ENCODE results near the gene MTMR10. TPM values are rescaled to one million over a fixed set of nuclear protein-coding genes. Genes with fewer than 3 reads are reported as not detected.

Gene MTMR10
- total RNA-seq, 4 donors from 2014 or later: 16.6 to 41.2 (median 28.0) TPM

- Histone ChIP-seq H3K4me3 (no peak overlapping the region), H3K9me3 (no peaks in the 10 kb centered on the region), H3K27me3 (no peaks in the 10 kb centered on the region), H3K4me1 (peaks cover 0 to 62% (median 0%) of the 10 kb centered on the region in 3 donors), H3K27ac (no peak overlapping the region), H3K36me3 (peaks cover 0 to 88% (median 0%) of the 10 kb centered on the region in 3 donors)
- no peak for TF ChIP-seq POLR2A (IDR thresholded peaks at IDR 0.05)
- TF ChIP-seq CTCF (IDR thresholded peaks at IDR 0.05): no peak
- DNase-seq: no peak
- 86 to 92% methylated on average over 5 of the region's 5 CpGs for WGBS, 2 donors
- intact Hi-C loops (cut with DNase I): no loop called here
Measured at GRCh38 chr15:30979457-30979856, 12.0 kb downstream of the MTMR10 start.

- DNase-seq: no peak
- peaks cover 0 to 92% (median 4%) of the 10 kb centered on the region in 3 donors for H3K36me3 ChIP-seq
- no peaks in the 10 kb centered on the region for H3K9me3 ChIP-seq
- intact Hi-C loops (cut with DNase I): no loop called here
- TF ChIP-seq CTCF (IDR thresholded peaks at IDR 0.05) (no peak), POLR2A (IDR thresholded peaks at IDR 0.05) (no peak)
- H3K4me1 ChIP-seq: peaks cover 0 to 51% (median 0%) of the 10 kb centered on the region in 3 donors
- no peak overlapping the region for H3K4me3 ChIP-seq
- no peaks in the 10 kb centered on the region for H3K27me3 ChIP-seq
- H3K27ac ChIP-seq: no peak overlapping the region
Measured at GRCh38 chr15:30978328-30978727, 13.1 kb downstream of the MTMR10 start.

GRCh38 chr15:30974112-30974511 lies 17.3 kb downstream of the MTMR10 start:
- Histone ChIP-seq H3K4me1 (peaks cover 0 to 32% (median 0%) of the 10 kb centered on the region in 3 donors), H3K36me3 (peaks cover 0 to 90% (median 6%) of the 10 kb centered on the region in 3 donors), H3K9me3 (no peaks in the 10 kb centered on the region), H3K4me3 (no peak overlapping the region), H3K27ac (no peak overlapping the region), H3K27me3 (no peaks in the 10 kb centered on the region)
- no peak for DNase-seq
- WGBS, 2 donors: 81 to 87% methylated on average over 5 of the region's 5 CpGs
- intact Hi-C loops (cut with DNase I): no loop called here
- TF ChIP-seq POLR2A (IDR thresholded peaks at IDR 0.05): no peak
- no peak for TF ChIP-seq CTCF (IDR thresholded peaks at IDR 0.05)

- Histone ChIP-seq H3K9me3 (no peaks in the 10 kb centered on the region), H3K27me3 (no peaks in the 10 kb centered on the region), H3K4me3 (no peak overlapping the region), H3K4me1 (peaks cover 0 to 31% (median 0%) of the 10 kb centered on the region in 3 donors), H3K36me3 (peaks cover 0 to 92% (median 6%) of the 10 kb centered on the region in 3 donors), H3K27ac (no peak overlapping the region)
- 90 to 95% methylated on average over 4 of the region's 4 CpGs for WGBS, 2 donors
- DNase-seq: no peak
- intact Hi-C loops (cut with DNase I): no loop called here
- TF ChIP-seq POLR2A (IDR thresholded peaks at IDR 0.05) (no peak), CTCF (IDR thresholded peaks at IDR 0.05) (no peak)
Measured at GRCh38 chr15:30973379-30973778, 18.0 kb downstream of the MTMR10 start.

- H3K27ac ChIP-seq: no peak overlapping the region
- H3K36me3 ChIP-seq: peaks cover 0 to 96% (median 6%) of the 10 kb centered on the region in 3 donors
- no peak for TF ChIP-seq CTCF (IDR thresholded peaks at IDR 0.05)
- TF ChIP-seq POLR2A (IDR thresholded peaks at IDR 0.05): no peak
- no peaks in the 10 kb centered on the region for H3K27me3 ChIP-seq
- WGBS, 2 donors: 76 to 87% methylated on average over 2 of the region's 2 CpGs
- intact Hi-C loops (cut with DNase I): no loop called here
- no peak overlapping the region for H3K4me3 ChIP-seq
- no peak for DNase-seq
- H3K9me3 ChIP-seq: no peaks in the 10 kb centered on the region
- peaks cover 0 to 15% (median 0%) of the 10 kb centered on the region in 3 donors for H3K4me1 ChIP-seq
Measured at GRCh38 chr15:30969724-30970123, 21.7 kb downstream of the MTMR10 start.
